Measurements from ENCODE around the gene TRAK1.

The TRAK1 gene

GRCh38 chr3:42266085-42266484 is 174.9 kb downstream of the TRAK1 start, which contains the start of gene CCK:
TSS of gene CCK (minus strand) at chr3:42266185. CDS start at chr3:42263630, 2,555 bp downstream.
- no peak within 1 kb of the TSS for H3K14ac ChIP-seq (ENCODE audit: low read length in 2 of 2)
- peaks cover 48 to 66% of the 10 kb centered on the region in 2 experiments for H3K27me3 ChIP-seq (ENCODE audit: control insufficient read depth in 1 of 2, insufficient read depth in 1 of 2, low read length in 2 of 2)
- H3K36me3 ChIP-seq (ENCODE audit: control insufficient read depth in 1 of 2, insufficient read depth in 2 of 2, low read depth in 1 of 2, low read length in 2 of 2) = no peaks in the 10 kb centered on the region
- peak within 1 kb of the TSS; percentile 18 for H3K9ac ChIP-seq (ENCODE audit: low read length)
- no peak within 1 kb of the TSS for H2BK15ac ChIP-seq (ENCODE audit: low read depth, poor library complexity, severe bottlenecking)
- peaks cover 6% of the 10 kb centered on the region for H3K4me1 ChIP-seq (ENCODE audit: control insufficient read depth, insufficient read depth, low read depth, low read length)
- no peak for DNase-seq
- no peak within 1 kb of the TSS for H2BK12ac ChIP-seq (ENCODE audit: low read length in 2 of 2)
- H3K4me2 ChIP-seq (ENCODE audit: low read length, poor library complexity, severe bottlenecking) = no peak within 1 kb of the TSS
- no peak within 1 kb of the TSS for H3K4ac ChIP-seq (ENCODE audit: low read depth in 1 of 2, low read length in 2 of 2)
- H2AFZ ChIP-seq (ENCODE audit: low read depth, low read length) = no peak within 1 kb of the TSS
- WGBS = 77% methylated on average over 15 of the region's 16 CpGs
- no peak within 1 kb of the TSS for H4K91ac ChIP-seq (ENCODE audit: low read length)
- no peak within 1 kb of the TSS for H3K27ac ChIP-seq (ENCODE audit: low read length, poor library complexity, severe bottlenecking)
- no peak within 1 kb of the TSS for H2BK120ac ChIP-seq (ENCODE audit: low read depth, low read length)
- no peak within 1 kb of the TSS for H3K4me3 ChIP-seq (ENCODE audit: insufficient read depth in 1 of 2, low read depth in 1 of 2, low read length in 2 of 2)
- H2BK5ac ChIP-seq (ENCODE audit: low read depth, low read length, poor library complexity, severe bottlenecking) = peak within 1 kb of the TSS; percentile 3
- no peak within 1 kb of the TSS for H3K23ac ChIP-seq (ENCODE audit: low read length in 2 of 2)
- H3K18ac ChIP-seq (ENCODE audit: low read depth in 1 of 2, low read length in 2 of 2) = no peak within 1 kb of the TSS
- H3K79me1 ChIP-seq (replicated peaks; ENCODE audit: low read length, poor library complexity, severe bottlenecking) = no peaks in the 10 kb centered on the region
- peak within 1 kb of the TSS; percentile 13 for H4K8ac ChIP-seq (ENCODE audit: low read length)
- H2AK5ac ChIP-seq (ENCODE audit: low read length, severe bottlenecking) = no peak within 1 kb of the TSS
- peaks cover 1% of the 10 kb centered on the region for H3K9me3 ChIP-seq (ENCODE audit: control insufficient read depth, low read length)

GRCh38 chr3:42267878-42268277 is 176.7 kb downstream of the TRAK1 start:
- H2AFZ ChIP-seq (ENCODE audit: low read depth, low read length) = no peak overlapping the region
- H3K79me1 ChIP-seq (replicated peaks; ENCODE audit: low read length, poor library complexity, severe bottlenecking) = no peaks in the 10 kb centered on the region
- no peak overlapping the region for H2BK5ac ChIP-seq (ENCODE audit: low read depth, low read length, poor library complexity, severe bottlenecking)
- H2BK15ac ChIP-seq (ENCODE audit: low read depth, poor library complexity, severe bottlenecking) = no peak overlapping the region
- no peak for DNase-seq
- H3K14ac ChIP-seq (ENCODE audit: low read length in 2 of 2) = no peak overlapping the region
- H2BK12ac ChIP-seq (ENCODE audit: low read length in 2 of 2) = no peak overlapping the region
- no peak overlapping the region for H3K23ac ChIP-seq (ENCODE audit: low read length in 2 of 2)
- no peak overlapping the region for H3K9ac ChIP-seq (ENCODE audit: low read length)
- peaks cover 6% of the 10 kb centered on the region for H3K4me1 ChIP-seq (ENCODE audit: control insufficient read depth, insufficient read depth, low read depth, low read length)
- no peak overlapping the region for H3K4me2 ChIP-seq (ENCODE audit: low read length, poor library complexity, severe bottlenecking)
- H2AK5ac ChIP-seq (ENCODE audit: low read length, severe bottlenecking) = no peak overlapping the region
- no peak overlapping the region for H3K27ac ChIP-seq (ENCODE audit: low read length, poor library complexity, severe bottlenecking)
- no peak overlapping the region for H3K4ac ChIP-seq (ENCODE audit: low read depth in 1 of 2, low read length in 2 of 2)
- no peak overlapping the region for H3K4me3 ChIP-seq (ENCODE audit: insufficient read depth in 1 of 2, low read depth in 1 of 2, low read length in 2 of 2)
- H4K91ac ChIP-seq (ENCODE audit: low read length) = no peak overlapping the region
- H4K8ac ChIP-seq (ENCODE audit: low read length) = no peak overlapping the region
- H2BK120ac ChIP-seq (ENCODE audit: low read depth, low read length) = no peak overlapping the region
- peaks cover 8% of the 10 kb centered on the region for H3K9me3 ChIP-seq (ENCODE audit: control insufficient read depth, low read length)
- H3K36me3 ChIP-seq (ENCODE audit: control insufficient read depth in 1 of 2, insufficient read depth in 2 of 2, low read depth in 1 of 2, low read length in 2 of 2) = no peaks in the 10 kb centered on the region
- H3K18ac ChIP-seq (ENCODE audit: low read depth in 1 of 2, low read length in 2 of 2) = no peak overlapping the region
- 83% methylated on average over 6 of the region's 6 CpGs for WGBS
- peaks cover 58 to 71% of the 10 kb centered on the region in 2 experiments for H3K27me3 ChIP-seq (ENCODE audit: control insufficient read depth in 1 of 2, insufficient read depth in 1 of 2, low read length in 2 of 2)

GRCh38 chr3:42269647-42270046 is 178.5 kb downstream of the TRAK1 start:
- WGBS = 75% methylated on average over 6 of the region's 7 CpGs
- Histone ChIP-seq H3K27ac (ENCODE audit: low read length, poor library complexity, severe bottlenecking) (no peak overlapping the region), H2BK12ac (ENCODE audit: low read length in 2 of 2) (no peak overlapping the region), H2AK5ac (ENCODE audit: low read length, severe bottlenecking) (no peak overlapping the region), H3K4ac (ENCODE audit: low read depth in 1 of 2, low read length in 2 of 2) (no peak overlapping the region), H3K27me3 (ENCODE audit: control insufficient read depth in 1 of 2, insufficient read depth in 1 of 2, low read length in 2 of 2) (peaks cover 54 to 71% of the 10 kb centered on the region in 2 experiments), H3K18ac (ENCODE audit: low read depth in 1 of 2, low read length in 2 of 2) (no peak overlapping the region), H2BK15ac (ENCODE audit: low read depth, poor library complexity, severe bottlenecking) (no peak overlapping the region), H2BK120ac (ENCODE audit: low read depth, low read length) (no peak overlapping the region), H4K91ac (ENCODE audit: low read length) (no peak overlapping the region), H3K4me3 (ENCODE audit: insufficient read depth in 1 of 2, low read depth in 1 of 2, low read length in 2 of 2) (no peak overlapping the region), H3K79me1 (replicated peaks; ENCODE audit: low read length, poor library complexity, severe bottlenecking) (no peaks in the 10 kb centered on the region), H3K23ac (ENCODE audit: low read length in 2 of 2) (no peak overlapping the region), H3K4me1 (ENCODE audit: control insufficient read depth, insufficient read depth, low read depth, low read length) (no peaks in the 10 kb centered on the region), H3K4me2 (ENCODE audit: low read length, poor library complexity, severe bottlenecking) (no peak overlapping the region), H3K14ac (ENCODE audit: low read length in 2 of 2) (no peak overlapping the region), H3K36me3 (ENCODE audit: control insufficient read depth in 1 of 2, insufficient read depth in 2 of 2, low read depth in 1 of 2, low read length in 2 of 2) (no peaks in the 10 kb centered on the region), H2AFZ (ENCODE audit: low read depth, low read length) (no peak overlapping the region), H2BK5ac (ENCODE audit: low read depth, low read length, poor library complexity, severe bottlenecking) (no peak overlapping the region), H3K9ac (ENCODE audit: low read length) (no peak overlapping the region), H3K9me3 (ENCODE audit: control insufficient read depth, low read length) (peaks cover 8% of the 10 kb centered on the region), H4K8ac (ENCODE audit: low read length) (no peak overlapping the region)
- DNase-seq = no peak

- H3K9me3 ChIP-seq (ENCODE audit: control insufficient read depth, low read length) = peaks cover 8% of the 10 kb centered on the region
- no peak overlapping the region for H2BK12ac ChIP-seq (ENCODE audit: low read length in 2 of 2)
- no peak for DNase-seq
- no peak overlapping the region for H2AFZ ChIP-seq (ENCODE audit: low read depth, low read length)
- H3K4ac ChIP-seq (ENCODE audit: low read depth in 1 of 2, low read length in 2 of 2) = no peak overlapping the region
- no peak overlapping the region for H3K23ac ChIP-seq (ENCODE audit: low read length in 2 of 2)
- no peak overlapping the region for H3K9ac ChIP-seq (ENCODE audit: low read length)
- H3K27ac ChIP-seq (ENCODE audit: low read length, poor library complexity, severe bottlenecking) = no peak overlapping the region
- no peak overlapping the region for H4K8ac ChIP-seq (ENCODE audit: low read length)
- H3K36me3 ChIP-seq (ENCODE audit: control insufficient read depth in 1 of 2, insufficient read depth in 2 of 2, low read depth in 1 of 2, low read length in 2 of 2) = no peaks in the 10 kb centered on the region
- H3K14ac ChIP-seq (ENCODE audit: low read length in 2 of 2) = no peak overlapping the region
- no peak overlapping the region for H2AK5ac ChIP-seq (ENCODE audit: low read length, severe bottlenecking)
- H4K91ac ChIP-seq (ENCODE audit: low read length) = no peak overlapping the region
- H3K79me1 ChIP-seq (replicated peaks; ENCODE audit: low read length, poor library complexity, severe bottlenecking) = no peaks in the 10 kb centered on the region
- H3K4me2 ChIP-seq (ENCODE audit: low read length, poor library complexity, severe bottlenecking) = no peak overlapping the region
- H2BK120ac ChIP-seq (ENCODE audit: low read depth, low read length) = no peak overlapping the region
- no peaks in the 10 kb centered on the region for H3K4me1 ChIP-seq (ENCODE audit: control insufficient read depth, insufficient read depth, low read depth, low read length)
- peaks cover 55 to 70% of the 10 kb centered on the region in 2 experiments for H3K27me3 ChIP-seq (ENCODE audit: control insufficient read depth in 1 of 2, insufficient read depth in 1 of 2, low read length in 2 of 2)
- H2BK15ac ChIP-seq (ENCODE audit: low read depth, poor library complexity, severe bottlenecking) = no peak overlapping the region
- H3K18ac ChIP-seq (ENCODE audit: low read depth in 1 of 2, low read length in 2 of 2) = no peak overlapping the region
- no peak overlapping the region for H2BK5ac ChIP-seq (ENCODE audit: low read depth, low read length, poor library complexity, severe bottlenecking)
- WGBS = 100% methylated on average over 1 of the region's 1 CpG
- no peak overlapping the region for H3K4me3 ChIP-seq (ENCODE audit: insufficient read depth in 1 of 2, low read depth in 1 of 2, low read length in 2 of 2)
Observed at GRCh38 chr3:42270561-42270960, 179.4 kb downstream of the TRAK1 start.
